Measurements from ENCODE around the gene OR56A4. TPM values are rescaled to one million over a fixed set of nuclear protein-coding genes. Genes with fewer than 3 reads are reported as not detected.
"Not testable (repeated sequence)": the region's sequence is repeated elsewhere in the genome, so short reads cannot be mapped to it uniquely, and the experiment has no call there.

Gene OR56A4
- total RNA-seq, 2 experiments from 2014 or later: not detected

DNA sequence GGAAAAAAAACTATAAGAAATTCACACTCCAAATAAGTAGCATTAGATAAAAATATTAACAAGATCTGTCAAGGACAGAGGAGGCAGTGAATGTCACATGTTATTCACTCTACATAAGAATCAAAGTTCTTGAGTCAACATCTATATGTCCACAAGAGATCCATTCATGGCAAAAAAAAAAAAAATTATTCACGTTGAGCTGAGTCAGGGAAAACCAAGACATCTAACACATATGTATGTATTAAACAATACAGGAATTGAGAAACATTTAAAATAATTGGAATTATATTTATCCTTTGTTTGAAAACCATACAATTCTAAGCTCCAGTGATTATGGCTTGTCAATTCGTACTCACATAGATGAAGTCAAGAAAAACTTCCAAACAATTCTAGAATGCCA lies 39.8 kb downstream of the OR56A4 start:
- no peak overlapping the region for H3K4me3 Mint-ChIP-seq
- Histone ChIP-seq H3K4me3 (ENCODE audit: low read length) (no peak overlapping the region), H3K36me3 (ENCODE audit: insufficient read depth, low read length) (no peaks in the 10 kb centered on the region), H3K27me3 (ENCODE audit: control insufficient read depth in 1 of 2, insufficient read depth in 2 of 2, low read length in 2 of 2) (peaks cover 0 to 3% of the 10 kb centered on the region in 2 experiments), H3K9me3 (ENCODE audit: control insufficient read depth in 1 of 2, insufficient read depth in 1 of 2, low read length in 2 of 2) (peaks cover 5 to 11% of the 10 kb centered on the region in 2 experiments), H3K4me1 (ENCODE audit: insufficient read depth, low read length) (no peaks in the 10 kb centered on the region), H3K27ac (ENCODE audit: low read depth in 1 of 2, low read length in 2 of 2) (no peak overlapping the region)
- ATAC-seq (ENCODE audit: poor library complexity): no peak
- peaks cover 13% of the 10 kb centered on the region for H3K9me3 Mint-ChIP-seq
- H3K4me1 Mint-ChIP-seq (ENCODE audit: low read depth): no peaks in the 10 kb centered on the region
- H3K36me3 Mint-ChIP-seq (ENCODE audit: low read depth): peaks cover 6% of the 10 kb centered on the region
- ChIA-PET POLR2A (no interaction called here), CTCF (no interaction called here)
- H3K27me3 Mint-ChIP-seq: peaks cover 14% of the 10 kb centered on the region
- TF ChIP-seq CTCF (IDR thresholded peaks at IDR 0.05): no peak
- H3K27ac Mint-ChIP-seq: no peak overlapping the region
- intact Hi-C loops (cut with DNase I, micrococcal nuclease): no loop called here
- no peak for DNase-seq

DNA sequence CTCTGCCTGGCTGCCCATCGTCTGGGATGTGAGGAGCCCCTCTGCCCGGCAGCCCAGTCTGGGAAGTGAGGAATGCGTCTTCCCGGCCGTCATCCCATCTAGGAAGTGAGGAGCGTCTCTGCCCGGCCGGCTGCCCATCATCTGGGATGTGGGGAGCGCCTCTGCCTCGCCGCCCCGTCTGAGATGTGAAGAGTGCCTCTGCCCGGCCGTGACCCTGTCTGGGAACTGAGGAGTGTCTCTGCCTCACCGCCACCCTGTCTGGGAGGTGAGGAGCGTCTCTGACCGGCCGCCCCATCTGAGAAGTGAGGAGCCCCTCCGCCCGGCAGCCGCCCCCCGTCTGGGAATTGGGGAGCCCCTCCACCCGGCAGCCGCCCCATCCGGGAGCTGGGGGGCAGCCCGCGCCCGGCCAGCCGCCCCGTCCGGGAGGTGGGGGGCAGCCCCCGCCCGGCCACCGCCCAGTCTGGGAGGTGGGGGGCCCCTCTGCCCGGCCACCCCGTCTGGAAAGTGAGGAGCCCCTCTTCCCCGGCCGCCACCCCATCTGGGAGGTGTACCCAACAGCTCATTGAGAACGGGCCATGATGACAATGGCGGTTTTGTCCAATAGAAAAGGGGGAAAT lies 45.9 kb downstream of the OR56A4 start:
- ATAC-seq (ENCODE audit: poor library complexity); DNase-seq; intact Hi-C loops (cut with DNase I, micrococcal nuclease); H3K27ac ChIP-seq (ENCODE audit: low read depth in 1 of 2, low read length in 2 of 2); H3K4me1 ChIP-seq (ENCODE audit: insufficient read depth, low read length); POLR2A ChIA-PET; H3K27me3 Mint-ChIP-seq; H3K4me3 Mint-ChIP-seq; H3K4me1 Mint-ChIP-seq (ENCODE audit: low read depth); CTCF ChIA-PET; H3K36me3 Mint-ChIP-seq (ENCODE audit: low read depth); H3K36me3 ChIP-seq (ENCODE audit: insufficient read depth, low read length); H3K27ac Mint-ChIP-seq; H3K27me3 ChIP-seq (ENCODE audit: control insufficient read depth in 1 of 2, insufficient read depth in 2 of 2, low read length in 2 of 2); H3K4me3 ChIP-seq (ENCODE audit: low read length): not testable (repeated sequence)
- H3K9me3 Mint-ChIP-seq: peaks cover 13% of the 10 kb centered on the region
- H3K9me3 ChIP-seq (ENCODE audit: control insufficient read depth in 1 of 2, insufficient read depth in 1 of 2, low read length in 2 of 2): peaks cover 11 to 19% of the 10 kb centered on the region in 2 experiments

- Mint-ChIP-seq H3K36me3 (ENCODE audit: low read depth) (no peaks in the 10 kb centered on the region), H3K4me3 (no peak overlapping the region), H3K27ac (no peak overlapping the region), H3K4me1 (ENCODE audit: low read depth) (no peaks in the 10 kb centered on the region), H3K9me3 (no peaks in the 10 kb centered on the region), H3K27me3 (no peaks in the 10 kb centered on the region)
- H3K36me3 ChIP-seq (ENCODE audit: insufficient read depth, low read length): no peaks in the 10 kb centered on the region
- intact Hi-C loops (cut with DNase I, micrococcal nuclease): no loop called here
- no peak for TF ChIP-seq CTCF (IDR thresholded peaks at IDR 0.05)
- H3K4me3 ChIP-seq (ENCODE audit: low read length): no peak overlapping the region
- no peak overlapping the region for H3K27ac ChIP-seq (ENCODE audit: low read depth in 1 of 2, low read length in 2 of 2)
- ATAC-seq (ENCODE audit: poor library complexity) (no peak), DNase-seq (no peak)
- POLR2A ChIA-PET: no interaction called here
- no peaks in the 10 kb centered on the region for H3K4me1 ChIP-seq (ENCODE audit: insufficient read depth, low read length)
- CTCF ChIA-PET: no interaction called here
- no peaks in the 10 kb centered on the region for H3K27me3 ChIP-seq (ENCODE audit: control insufficient read depth in 1 of 2, insufficient read depth in 2 of 2, low read length in 2 of 2)
- peaks cover 0 to 7% of the 10 kb centered on the region in 2 experiments for H3K9me3 ChIP-seq (ENCODE audit: control insufficient read depth in 1 of 2, insufficient read depth in 1 of 2, low read length in 2 of 2)
Observed at GRCh38 chr11:5955586-5955985, 51.2 kb downstream of the OR56A4 start.

Other genes starting within 250 kb of the OR56A4 start
- gene OR52N5, start 223.6 kb downstream of the OR56A4 start, total RNA-seq: not detected
- gene OR52N1, start 215.7 kb downstream of the OR56A4 start, total RNA-seq: not detected
- gene OR52N2, start 198.0 kb downstream of the OR56A4 start, total RNA-seq: not detected
- not detected for gene OR52E6, start 165.0 kb downstream of the OR56A4 start, total RNA-seq
- gene OR52E8, start 149.3 kb downstream of the OR56A4 start, total RNA-seq: not detected
- gene OR52E4, start 126.3 kb downstream of the OR56A4 start, total RNA-seq: not detected
- not detected for gene OR52E5, start 113.7 kb downstream of the OR56A4 start, total RNA-seq
- not detected for gene OR56A3, start 64.7 kb downstream of the OR56A4 start, total RNA-seq
- not detected for gene OR56A5, start 38.5 kb downstream of the OR56A4 start, total RNA-seq
- not detected for gene OR52L1, start 20.0 kb downstream of the OR56A4 start, total RNA-seq
- not detected for gene OR56A1, start 23.8 kb upstream of the OR56A4 start, total RNA-seq
- not detected for gene OR56B4, start 100.7 kb upstream of the OR56A4 start, total RNA-seq
- not detected for gene OR52B2, start 163.4 kb upstream of the OR56A4 start, total RNA-seq
- gene OR52W1, start 192.3 kb upstream of the OR56A4 start, total RNA-seq: not detected
- not detected for gene C11orf42, start 198.6 kb upstream of the OR56A4 start, total RNA-seq
- gene FHIP1B, start 227.7 kb upstream of the OR56A4 start, total RNA-seq: 10 to 100 TPM; 26.7 to 27.7 TPM
- under 1 TPM in 1 of 2 experiments, not detected in 1; 0.16 TPM for gene CNGA4, start 232.1 kb upstream of the OR56A4 start, total RNA-seq